GM21717 (cell line): ENCODE data around the gene DTD1.

ENCODE experiments used
- ATAC-seq: cut with Tn5 transposase; IDR thresholded peaks from one replicate; pipeline ENCODE4 v1.9.1; 2021; ENCODE audit warnings: mild to moderate bottlenecking, moderate library complexity; ENCODE audit not compliant: unreplicated experiment

Gene DTD1

DNA sequence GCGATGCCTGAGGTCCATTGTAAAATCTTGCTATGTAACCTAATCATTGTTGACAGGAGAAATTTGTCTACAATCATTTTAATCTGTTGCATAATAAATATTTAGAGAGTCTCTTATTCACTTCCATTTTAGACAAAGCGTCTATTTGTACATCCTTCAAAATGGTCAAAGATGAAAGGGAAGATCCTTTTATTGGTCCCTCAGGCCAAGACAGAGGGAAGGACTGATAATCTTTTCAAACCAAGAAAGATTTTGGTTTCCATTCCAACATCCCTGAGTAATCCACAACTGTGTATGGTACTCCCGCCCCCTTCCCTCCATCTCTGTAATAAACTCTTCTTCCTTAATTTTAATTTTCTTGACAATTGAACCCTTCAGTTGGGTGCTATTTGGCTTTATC is 114.1 kb downstream of the DTD1 start:
- ATAC-seq, result no peak

DNA sequence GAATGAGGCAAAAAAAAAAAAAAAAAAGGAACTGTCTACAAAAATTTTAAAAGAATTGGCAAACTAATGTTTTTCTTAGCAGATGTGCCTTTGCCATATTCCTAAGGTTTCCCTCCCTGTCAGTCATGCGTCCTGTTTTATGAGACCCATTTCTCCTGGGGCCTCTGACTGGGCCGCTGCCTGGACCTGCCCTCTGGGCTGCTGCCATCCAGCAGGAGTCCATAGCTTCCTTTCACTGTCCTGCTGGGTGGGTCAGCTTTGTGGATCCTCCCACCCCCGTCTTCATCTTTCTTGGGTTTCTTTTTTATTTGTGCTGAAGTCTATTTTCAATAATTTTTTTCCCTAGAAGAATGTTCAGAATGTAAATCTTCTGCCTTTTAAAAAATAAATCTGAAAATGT is 114.9 kb downstream of the DTD1 start:
- ATAC-seq, result no peak

DNA sequence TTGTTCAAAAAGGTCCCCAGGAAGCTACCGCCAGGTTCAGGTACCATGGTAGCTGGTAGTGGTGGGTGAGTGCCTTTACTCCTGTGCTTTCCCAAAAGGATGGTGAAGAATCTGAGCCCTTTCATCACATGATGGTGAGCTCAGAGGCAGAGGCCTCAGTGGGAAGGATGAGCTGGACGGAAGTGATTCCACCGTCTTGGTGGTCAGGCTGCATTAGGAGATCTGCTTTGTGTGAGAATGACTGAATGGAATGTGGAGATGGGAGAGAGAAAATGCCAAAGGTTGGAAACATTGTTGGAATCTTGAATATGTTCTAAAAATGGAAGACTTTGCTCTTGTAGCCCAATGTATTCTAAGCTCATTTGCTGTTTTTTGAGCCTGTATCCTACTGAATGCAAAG is 117.6 kb downstream of the DTD1 start:
- ATAC-seq, result no peak

DNA sequence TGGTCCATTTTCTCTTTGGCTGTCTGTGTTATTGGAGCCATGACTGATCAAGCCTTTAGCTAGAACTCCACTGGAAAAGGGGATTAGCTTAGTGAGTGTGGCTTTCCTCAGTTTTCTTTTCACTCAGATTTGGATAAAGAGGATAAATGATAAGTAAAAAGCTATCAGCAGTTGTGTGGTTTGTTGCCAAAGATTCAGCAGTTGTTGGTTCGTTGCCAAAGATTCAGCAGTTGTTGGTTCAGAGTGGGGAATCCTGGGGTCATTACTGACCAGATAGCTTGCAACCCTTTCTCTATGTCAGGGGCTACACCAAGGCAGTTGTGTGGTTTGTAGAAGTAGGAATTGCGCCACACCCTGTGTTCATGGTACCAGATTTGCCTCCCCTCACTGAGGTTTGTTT is 118.1 kb downstream of the DTD1 start:
- ATAC-seq, result no peak

DNA sequence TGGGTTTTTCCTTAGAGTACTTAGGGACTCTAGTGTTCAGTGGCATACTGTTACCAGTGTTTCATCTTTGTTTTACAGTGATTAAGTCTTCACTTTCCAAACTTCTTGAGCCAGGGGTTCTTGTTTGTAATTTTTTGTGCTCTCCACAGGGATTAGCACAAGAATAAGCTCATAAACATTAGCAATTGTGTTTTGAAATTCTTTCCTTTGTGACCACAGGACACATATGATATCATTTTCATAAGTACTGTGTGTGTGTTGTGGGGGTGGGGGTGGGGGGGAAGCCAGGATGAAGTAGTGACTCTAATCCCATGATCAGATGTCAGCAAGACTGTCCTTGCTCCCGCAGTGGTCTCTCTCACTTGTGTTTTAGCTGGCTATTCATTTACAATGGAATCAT is 124.3 kb downstream of the DTD1 start:
- no peak for ATAC-seq

DNA sequence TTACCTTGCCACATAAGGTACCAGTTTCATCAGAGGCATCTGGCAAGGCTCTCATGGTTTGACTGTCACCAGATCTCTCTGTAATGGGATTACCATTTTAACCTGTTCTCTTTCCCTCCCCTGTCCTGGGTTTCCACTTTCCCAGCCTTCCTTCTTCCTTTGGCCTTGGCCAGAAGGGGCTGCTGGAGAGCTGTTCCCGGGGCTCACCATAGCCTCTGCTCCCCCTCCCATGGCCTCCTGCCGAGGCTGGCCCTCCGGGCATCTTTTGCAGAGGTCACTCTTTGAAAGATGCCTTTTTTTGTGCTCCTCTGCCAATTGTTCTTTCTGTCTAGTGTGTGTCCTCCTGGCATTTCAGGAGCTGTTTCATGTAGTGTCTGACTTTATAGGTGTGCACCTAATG is 125.0 kb downstream of the DTD1 start:
- no peak for ATAC-seq

DNA sequence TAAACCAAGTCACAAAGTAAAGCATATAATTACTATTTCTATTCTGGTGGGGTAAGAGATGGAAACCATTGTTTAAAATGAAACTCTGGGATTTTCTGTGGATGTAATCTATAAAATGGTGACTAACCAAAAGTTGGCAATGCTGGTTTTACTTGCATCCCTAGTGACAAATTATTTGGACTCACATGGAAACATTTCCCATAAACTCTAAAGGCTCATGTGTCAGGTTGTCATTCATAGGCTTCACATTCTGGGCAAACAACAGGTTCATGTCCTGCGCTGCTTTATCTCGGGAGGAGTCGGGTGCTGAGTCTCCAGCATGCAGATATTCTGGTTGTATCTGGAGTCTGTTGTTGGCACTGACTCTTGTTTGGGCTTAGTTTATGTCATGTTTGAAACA is 127.7 kb downstream of the DTD1 start:
- ATAC-seq, result no peak

DNA sequence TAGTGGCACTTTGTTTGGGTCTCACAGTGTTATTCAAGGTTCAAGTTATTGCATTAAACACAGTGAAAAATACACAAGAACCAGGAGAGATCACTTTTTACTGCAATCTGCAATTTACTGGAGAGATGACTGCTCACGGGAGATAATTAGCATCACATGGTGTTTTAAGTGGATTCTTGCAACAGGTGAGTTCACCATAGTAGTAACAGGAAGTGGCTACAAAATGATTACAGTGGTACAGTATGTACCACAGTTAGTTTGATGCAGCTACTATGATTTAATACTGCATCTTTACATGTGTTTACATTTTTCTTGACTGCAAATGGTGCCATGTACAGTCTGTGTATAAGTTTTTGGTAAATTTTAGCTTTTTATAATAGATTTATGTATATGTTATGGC is 129.2 kb downstream of the DTD1 start:
- no peak for ATAC-seq

DNA sequence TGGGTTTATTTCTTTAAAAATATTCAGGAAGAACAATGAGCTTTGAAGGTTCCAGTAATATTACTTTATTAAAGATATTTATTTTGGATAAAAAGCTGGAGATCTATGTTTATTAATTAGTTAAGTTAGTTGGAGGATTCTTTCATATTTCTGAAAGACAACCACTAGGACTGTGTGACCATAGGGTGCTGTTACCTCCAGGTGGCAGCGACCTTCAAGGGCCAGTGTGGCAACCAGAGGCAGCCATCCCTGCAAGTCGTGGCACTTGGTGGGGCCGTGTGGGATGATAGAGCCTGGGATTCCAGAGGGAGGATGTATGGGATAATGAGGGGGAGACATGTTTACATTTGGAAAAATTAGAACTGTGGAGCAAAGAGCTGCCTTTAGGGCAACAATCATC is 130.3 kb downstream of the DTD1 start:
- no peak for ATAC-seq

DNA sequence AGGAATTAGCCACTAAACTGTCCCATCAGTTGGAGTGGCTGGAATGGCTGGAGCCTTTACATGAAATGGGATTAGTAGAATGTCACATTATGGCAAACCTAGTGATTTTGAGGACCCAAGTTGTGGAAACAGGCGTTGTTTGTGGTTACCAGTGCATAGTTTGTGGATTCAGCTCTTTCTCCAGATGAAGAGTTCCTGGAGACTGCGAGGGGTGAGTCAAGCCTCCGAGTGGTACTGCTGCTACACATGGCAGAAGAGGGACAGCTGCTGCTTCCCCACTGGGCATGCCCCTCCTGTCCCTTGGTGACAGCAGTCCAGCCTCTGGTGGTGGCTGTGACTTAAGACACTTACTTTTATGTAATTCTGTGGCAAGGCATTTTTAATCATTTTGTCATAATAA is 131.6 kb downstream of the DTD1 start:
- no peak for ATAC-seq

DNA sequence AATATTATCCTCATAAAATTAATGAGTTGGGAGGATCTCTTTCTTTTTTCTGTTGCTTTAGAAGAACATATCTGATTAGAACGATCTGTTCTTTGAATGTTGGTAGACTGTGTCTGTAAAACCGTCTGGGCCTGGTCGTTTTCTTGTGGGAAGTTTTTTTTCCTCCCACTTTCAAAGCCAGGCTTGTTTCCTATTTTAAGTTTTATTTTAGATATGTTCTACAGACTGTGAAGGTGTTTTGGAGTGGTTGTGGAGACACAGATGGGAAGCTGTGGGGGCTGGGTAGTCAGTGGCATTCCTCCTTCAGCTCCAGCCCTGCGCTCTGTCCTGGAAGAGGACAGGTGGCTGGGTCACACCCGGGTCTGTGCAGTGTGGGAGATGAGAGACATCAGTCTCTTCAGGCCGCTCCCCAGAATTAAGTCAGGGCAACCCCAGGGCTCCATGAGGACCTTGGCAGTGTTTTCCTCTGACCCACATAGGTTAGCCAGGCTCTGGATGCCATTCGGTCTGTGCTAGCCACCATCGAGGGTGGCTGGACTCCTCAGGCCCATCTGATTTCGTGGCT is 133.8 kb downstream of the DTD1 start:
- ATAC-seq, result no peak

DNA sequence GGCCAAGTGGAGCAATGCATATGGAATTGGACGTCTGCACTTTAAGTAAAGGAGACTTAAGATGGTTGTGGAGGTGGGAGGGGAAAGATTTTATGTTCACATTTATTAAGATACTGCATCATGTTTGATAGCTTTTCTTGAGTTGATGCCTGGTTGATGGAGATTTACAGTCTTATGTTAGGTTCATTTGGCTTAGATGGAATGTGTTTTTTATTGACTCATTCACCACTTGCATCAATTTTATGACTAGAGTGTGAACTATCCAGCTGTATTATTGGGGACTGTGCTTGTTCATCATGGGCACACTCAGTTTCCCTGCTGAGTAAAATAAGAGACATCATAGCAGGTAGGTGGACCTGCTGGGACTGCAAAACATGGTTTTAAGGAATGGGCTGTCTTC is 134.5 kb downstream of the DTD1 start:
- ATAC-seq, result no peak

DNA sequence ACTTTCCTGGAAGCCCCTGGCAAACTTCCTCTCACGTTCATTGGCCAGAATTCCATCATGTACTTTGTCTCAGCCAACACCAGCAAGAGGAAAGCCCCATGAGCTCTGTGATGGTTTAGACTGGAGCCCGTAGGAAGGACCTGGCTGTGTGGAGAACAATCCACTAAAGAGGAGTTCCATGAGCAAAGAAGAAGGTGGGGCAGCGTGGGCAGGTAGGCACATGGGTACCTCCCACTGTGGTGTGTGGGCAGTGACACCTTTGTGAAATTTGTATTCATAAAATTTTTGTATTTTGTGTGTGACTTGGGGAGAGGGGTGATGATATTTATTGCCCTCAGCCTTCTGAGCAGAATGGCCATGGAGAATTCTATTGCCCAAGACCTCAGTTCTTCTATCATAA is 136.2 kb downstream of the DTD1 start:
- ATAC-seq, result no peak

DNA sequence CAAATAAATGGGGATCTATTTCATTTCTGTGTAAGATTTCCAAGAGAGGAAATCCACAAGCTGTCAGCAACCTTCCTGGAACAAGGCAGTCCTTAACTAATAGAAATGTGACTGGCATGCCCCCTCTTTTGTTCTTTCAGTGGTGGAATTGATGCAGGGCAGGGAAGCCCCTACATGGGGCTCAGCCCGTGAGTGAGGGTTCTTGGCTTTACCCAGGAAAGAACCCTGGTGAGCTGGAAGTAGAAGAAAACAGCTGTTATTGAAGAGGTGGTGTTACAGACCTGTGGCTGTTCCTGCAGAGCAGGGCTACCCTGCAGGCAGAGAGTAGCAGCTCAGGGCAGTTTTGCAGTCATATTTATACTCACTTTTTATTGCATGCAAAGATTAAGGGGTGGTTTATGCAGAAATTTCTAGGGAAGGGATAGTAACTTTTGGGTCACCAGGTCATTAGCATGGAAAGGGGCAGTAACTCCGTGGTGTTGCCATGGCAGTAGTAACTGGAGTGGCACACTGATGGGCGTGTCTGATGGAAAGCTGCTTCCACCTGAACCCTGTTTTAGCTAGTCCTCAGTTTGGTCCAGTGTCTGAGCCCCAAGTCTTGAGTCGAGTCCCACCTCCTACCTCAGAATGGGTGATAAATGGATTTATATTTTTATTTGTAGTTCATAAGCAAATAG is 137.1 kb downstream of the DTD1 start:
- no peak for ATAC-seq

DNA sequence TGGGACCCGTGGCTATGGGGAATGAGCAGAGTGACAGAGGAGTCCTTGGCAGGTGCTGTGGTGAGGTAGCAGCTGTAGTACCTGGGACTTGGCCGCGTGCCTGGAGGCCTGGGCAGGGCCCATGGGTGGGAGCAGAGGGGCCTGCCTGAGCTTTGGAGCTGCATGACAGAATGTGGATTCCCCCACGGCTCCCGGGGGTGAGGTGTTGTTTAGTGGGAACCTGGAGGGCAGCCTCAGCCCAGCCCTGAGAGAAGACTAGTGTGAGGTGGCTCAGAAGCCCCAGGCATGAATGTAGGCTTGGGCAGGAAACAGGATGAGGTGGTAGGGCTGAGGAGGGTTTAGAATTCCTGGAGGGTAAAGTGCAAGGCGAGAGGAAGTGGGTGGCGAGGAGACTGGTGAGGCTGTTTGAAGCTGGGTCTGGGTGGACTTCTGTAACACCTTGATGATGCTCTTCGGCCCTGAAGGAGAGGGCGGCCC is 139.2 kb downstream of the DTD1 start:
- ATAC-seq, result no peak

DNA sequence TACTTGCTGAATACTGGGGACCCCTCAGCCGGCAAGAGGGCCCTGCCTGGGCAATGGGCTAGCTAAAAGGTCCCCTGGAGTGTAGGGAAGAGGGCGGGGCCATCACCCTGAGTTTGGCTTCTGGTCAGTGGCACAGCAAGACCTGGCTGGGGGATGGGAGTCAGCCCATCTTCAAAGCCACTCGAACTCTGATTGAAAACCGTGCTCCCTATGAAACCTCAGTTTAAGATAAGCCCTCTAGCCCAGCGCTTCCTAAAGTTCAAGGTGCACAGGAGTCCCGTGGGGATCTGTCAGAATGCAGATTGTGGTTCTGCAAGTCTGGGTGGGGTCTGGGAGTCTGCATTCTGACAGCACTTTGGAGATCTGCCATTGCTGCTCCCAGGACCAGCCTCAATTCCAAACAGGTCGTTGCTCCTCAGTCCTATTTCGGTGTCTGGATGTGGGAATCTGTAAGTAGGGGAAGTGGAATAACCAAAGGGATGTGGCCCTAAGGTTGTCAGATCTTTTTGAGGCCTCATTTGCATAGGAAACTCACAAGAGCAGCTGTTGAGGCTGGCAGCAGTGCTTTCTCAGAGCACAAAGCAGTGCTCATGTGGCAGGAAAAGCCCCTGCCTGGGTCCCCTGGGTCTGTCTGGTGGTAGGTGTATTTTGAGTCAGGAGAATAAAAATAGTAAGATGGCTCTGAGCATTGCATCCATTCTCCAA is 140.5 kb downstream of the DTD1 start:
- peak; percentile 92 for ATAC-seq

DNA sequence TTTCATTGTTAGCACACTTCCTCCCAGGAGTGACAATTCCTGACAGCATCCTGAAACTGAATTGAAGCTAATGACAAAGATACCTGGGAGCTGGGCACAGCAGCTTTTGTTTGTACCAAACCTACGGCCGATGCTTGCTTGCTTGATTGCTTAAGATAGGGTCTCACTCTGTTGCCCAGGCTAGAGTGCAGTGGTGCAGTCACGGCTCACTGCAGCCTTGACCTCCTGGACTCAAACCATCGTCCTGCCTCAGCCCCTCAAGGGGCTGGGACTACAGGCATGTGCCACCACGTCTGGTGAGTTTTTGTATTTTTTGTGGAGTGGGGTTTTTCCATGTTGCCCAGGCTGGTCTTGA is 141.0 kb downstream of the DTD1 start:
- ATAC-seq, result peak; percentile 26

DNA sequence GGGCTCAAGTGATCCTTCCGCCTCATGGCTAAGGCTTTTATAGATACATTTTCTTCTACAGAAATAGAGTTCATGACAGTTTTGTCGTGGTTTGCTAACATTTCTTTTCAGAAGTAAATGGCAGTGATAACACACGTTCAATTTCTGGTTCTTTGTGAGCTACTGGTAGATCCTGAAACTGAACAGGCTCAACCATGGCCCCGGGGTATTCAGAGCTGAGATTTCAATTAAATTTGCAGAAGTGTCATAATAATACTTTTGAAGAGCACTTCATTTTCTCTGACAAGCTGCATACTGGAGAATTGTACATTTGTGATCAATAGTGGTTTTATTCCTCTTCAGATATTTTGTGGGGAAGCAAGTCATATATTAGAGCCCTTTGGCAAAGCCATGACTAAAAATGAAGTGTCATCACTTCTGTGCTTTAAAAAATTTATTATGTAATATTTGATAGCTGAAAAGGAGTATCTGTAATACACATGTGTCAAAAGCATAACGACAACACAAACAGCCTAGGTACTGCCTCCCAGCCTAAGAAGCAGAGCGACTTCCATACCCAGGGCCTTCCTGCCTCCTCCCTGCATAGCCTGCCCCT is 141.5 kb downstream of the DTD1 start:
- ATAC-seq, result no peak

DNA sequence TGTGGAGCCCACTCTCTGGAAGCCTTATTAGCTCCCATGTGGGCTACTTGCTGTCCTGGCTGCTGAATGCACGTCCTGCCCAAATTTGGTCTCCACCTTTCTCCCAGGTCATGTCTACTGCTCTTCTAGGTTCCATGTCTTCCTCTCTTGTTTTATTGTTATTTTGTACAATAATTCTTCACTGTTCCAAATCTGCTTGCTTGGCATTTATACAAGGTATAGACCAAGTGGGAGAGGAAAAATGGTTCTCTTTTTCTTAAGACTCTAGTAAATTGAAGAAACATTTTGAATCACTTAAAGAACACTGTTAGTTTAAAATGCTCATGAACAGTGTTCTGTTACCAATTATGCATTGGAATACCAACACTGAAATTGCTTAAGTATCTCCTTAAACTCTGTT is 144.1 kb downstream of the DTD1 start:
- no peak for ATAC-seq

DNA sequence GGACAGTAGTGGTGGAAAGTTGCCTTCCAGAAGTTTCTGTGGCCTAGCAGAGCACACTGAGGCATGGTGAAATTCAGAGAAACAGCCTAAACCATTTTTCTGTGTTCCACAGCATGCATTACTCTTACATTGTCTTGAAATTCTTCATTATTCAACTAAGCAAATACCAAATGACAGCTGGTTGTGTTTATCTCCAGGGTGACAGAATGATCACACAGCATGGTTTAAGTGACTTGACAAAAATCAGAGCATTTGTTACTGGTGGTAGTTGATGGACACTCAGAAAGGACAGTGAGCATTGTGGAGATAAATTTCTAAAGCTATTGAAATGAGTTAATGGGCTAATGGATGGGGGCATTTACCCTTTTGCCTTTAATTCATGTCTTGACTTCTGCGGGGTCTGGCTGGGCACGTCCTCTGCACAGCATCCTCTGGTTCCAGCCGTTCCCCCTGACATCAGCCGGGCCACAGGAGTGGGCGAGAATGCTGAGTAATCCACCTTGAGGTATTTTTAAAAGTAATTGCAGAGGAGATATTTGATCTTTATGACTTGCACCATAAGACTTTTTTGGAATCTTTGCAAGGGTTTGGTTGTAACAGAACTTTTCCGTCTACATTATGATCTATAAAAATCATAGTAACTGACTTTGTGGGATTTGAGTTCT is 146.8 kb downstream of the DTD1 start:
- no peak for ATAC-seq

DNA sequence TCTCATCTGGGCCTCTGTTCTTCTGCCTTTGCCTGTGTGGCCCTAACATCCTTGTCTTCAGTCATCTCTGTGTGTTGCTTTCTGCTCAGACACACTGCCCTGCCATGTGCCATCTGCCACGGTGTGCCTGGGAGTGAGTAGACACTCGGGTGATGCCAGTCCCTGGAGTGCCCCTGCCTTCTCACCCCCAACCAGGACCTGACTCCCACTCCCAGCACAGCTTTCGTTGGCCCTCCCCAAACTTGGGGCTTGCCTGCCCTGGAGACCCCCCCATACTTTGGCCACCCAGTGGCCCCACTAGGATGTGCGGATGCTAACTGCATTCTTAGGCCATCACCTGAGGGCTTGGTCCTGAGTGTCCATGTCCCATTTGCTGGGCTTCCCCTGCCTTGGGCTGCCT is 149.3 kb downstream of the DTD1 start:
- no peak for ATAC-seq

DNA sequence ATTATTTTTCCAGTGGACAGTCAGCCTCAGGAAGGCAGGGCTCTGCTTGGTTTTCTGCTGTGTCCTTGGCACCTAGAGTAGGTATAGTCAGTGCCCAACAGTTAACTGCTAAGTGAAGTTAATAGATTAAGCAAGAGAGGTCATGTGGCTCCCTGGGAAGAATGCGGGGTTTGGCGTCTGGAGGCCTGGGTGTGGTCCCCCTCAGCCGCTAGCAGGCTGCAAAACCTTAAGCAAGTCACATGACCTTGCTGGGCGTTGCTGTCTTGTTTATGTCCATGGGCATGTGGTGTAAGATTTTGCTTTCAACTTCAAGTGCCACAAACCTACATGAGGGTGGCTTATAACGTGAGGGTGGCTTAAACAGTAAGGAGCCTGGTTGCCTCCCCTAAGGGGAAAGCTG is 150.2 kb downstream of the DTD1 start:
- no peak for ATAC-seq
